Neural progenitor cell (in vitro differentiated cells): ENCODE data around the gene ZFP69B. TPM values are rescaled to one million over a fixed set of nuclear protein-coding genes. Genes with fewer than 3 reads are reported as not detected.

Experiments used
- DNase-seq: peaks from one replicate; pipeline ENCODE4 v3.0.0-alpha.2; 2016; ENCODE audit warnings: low spot score
- H2AFZ ChIP-seq: fragments of 200-600 bp; sonication (generic); replicated peaks from 2 replicates; pipeline ENCODE4 v1.6.1; 2016; ENCODE audit warnings: antibody characterized with exemption
- H3F3A ChIP-seq: fragments of 200-600 bp; sonication (generic); 2 replicates; pipeline ENCODE4 v1.6.1; 2016; ENCODE audit warnings: antibody characterized with exemption, low read depth
- H3K27ac ChIP-seq: fragments of 200-600 bp; sonication (generic); 2 replicates; pipeline ENCODE4 v1.5.1; 2016; ENCODE audit warnings: mild to moderate bottlenecking
- H3K27me3 ChIP-seq: fragments of 200-600 bp; sonication (generic); 2 replicates; pipeline ENCODE4 v1.6.1; 2016; ENCODE audit warnings: mild to moderate bottlenecking, moderate library complexity
- H3K36me3 ChIP-seq: fragments of 200-600 bp; sonication (generic); 2 replicates; pipeline ENCODE4 v1.5.1; 2016
- H3K4me1 ChIP-seq: fragments of 200-600 bp; sonication (generic); 2 replicates; pipeline ENCODE4 v1.6.1; 2016; ENCODE audit warnings: mixed run types
- H3K4me2 ChIP-seq: fragments of 200-600 bp; sonication (generic); 2 replicates; pipeline ENCODE4 v1.6.1; 2016
- H3K4me3 ChIP-seq: fragments of 200-600 bp; sonication (generic); 2 replicates; pipeline ENCODE4 v1.5.1; 2016
- H3K79me2 ChIP-seq: fragments of 200-600 bp; sonication (generic); 2 replicates; pipeline ENCODE4 v1.6.1; 2016; ENCODE audit warnings: low read depth
- H3K9ac ChIP-seq: fragments of 200-600 bp; sonication (generic); 2 replicates; pipeline ENCODE4 v1.6.1; 2016
- H3K9me3 ChIP-seq: fragments of 200-600 bp; sonication (generic); 2 replicates; pipeline ENCODE4 v1.5.1; 2016; ENCODE audit warnings: low read depth
- H4K20me1 ChIP-seq: fragments of 200-600 bp; sonication (generic); 2 replicates; pipeline ENCODE4 v1.6.1; 2016; ENCODE audit warnings: low read depth
- H3K27ac Mint-ChIP-seq: 3 replicates; pipeline ENCODE4 v1.8.0; 2021; ENCODE audit warnings: mixed read lengths
- H3K27me3 Mint-ChIP-seq: 2 replicates; pipeline ENCODE4 v1.8.0; 2022; ENCODE audit warnings: low read depth, mild to moderate bottlenecking, inconsistent platforms, moderate library complexity, mixed read lengths; ENCODE audit not compliant: insufficient read depth
- H3K36me3 Mint-ChIP-seq: 3 replicates; pipeline ENCODE4 v1.8.0; 2021; ENCODE audit warnings: mixed read lengths
- H3K4me1 Mint-ChIP-seq: 3 replicates; pipeline ENCODE4 v1.8.0; 2021; ENCODE audit warnings: mixed read lengths
- H3K4me3 Mint-ChIP-seq: 3 replicates; pipeline ENCODE4 v1.8.0; 2021; ENCODE audit warnings: mild to moderate bottlenecking, moderate library complexity, mixed read lengths
- H3K9me3 Mint-ChIP-seq: 3 replicates; pipeline ENCODE4 v1.8.0; 2020; ENCODE audit warnings: mixed read lengths
- CTCF ChIP-seq: fragments of 200-600 bp; sonication (generic); IDR thresholded peaks from 2 replicates; pipeline ENCODE4 v1.5.1; 2017; ENCODE audit warnings: antibody characterized with exemption, mild to moderate bottlenecking
- EZH2 ChIP-seq: fragments of 200-600 bp; sonication (generic); IDR thresholded peaks from 2 replicates; pipeline ENCODE4 v1.6.1; 2017; ENCODE audit warnings: antibody characterized with exemption, mild to moderate bottlenecking, moderate library complexity
- EZH2phosphoT487 ChIP-seq: fragments of 200-600 bp; sonication (generic); IDR thresholded peaks from 2 replicates; pipeline ENCODE4 v1.6.1; 2017; ENCODE audit warnings: antibody characterized with exemption
- total RNA-seq: library from RNA; depleted of rRNA; stranded (reverse); fragments of >200 nt; gene quantifications from 2 replicates; pipeline ENCODE4 v1.2.3, GENCODE V29; 2015; ENCODE audit warnings: low replicate concordance

ZFP69B gene
- total RNA-seq, 1 donor from 2014 or later, result 17.1 TPM

DNA sequence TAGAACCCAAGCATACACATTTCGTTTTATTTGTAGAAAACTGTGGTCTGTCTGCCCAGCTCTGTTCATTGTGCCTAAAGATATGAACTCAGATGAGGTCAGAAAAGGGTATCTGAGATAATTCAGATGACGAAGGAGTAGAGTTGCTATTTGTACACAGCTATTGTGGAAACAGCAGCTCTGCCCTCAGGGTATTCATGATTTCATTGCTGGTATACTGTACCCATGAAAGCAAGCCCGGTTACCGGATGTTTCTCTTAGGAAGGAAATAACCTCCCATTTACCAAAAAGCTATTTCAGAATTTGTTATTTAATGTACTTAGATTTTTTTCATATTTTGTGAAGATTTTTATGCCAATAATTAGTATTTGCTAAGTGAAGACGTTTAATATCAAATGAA lies 39.0 kb upstream of the ZFP69B start:
- DNase-seq, result no peak
- TF ChIP-seq EZH2phosphoT487 (no peak), EZH2 (no peak), CTCF (no peak)
- Histone ChIP-seq H3K4me3 (no peak overlapping the region), H3K4me2 (no peak overlapping the region), H3F3A (no peaks in the 10 kb centered on the region), H3K79me2 (no peaks in the 10 kb centered on the region), H3K9ac (no peak overlapping the region), H3K36me3 (no peaks in the 10 kb centered on the region), H3K27me3 (no peaks in the 10 kb centered on the region), H2AFZ (no peak overlapping the region), H3K4me1 (peaks cover 3% of the 10 kb centered on the region), H4K20me1 (no peaks in the 10 kb centered on the region), H3K9me3 (no peaks in the 10 kb centered on the region), H3K27ac (no peak overlapping the region)
- Mint-ChIP-seq H3K27me3 (no peaks in the 10 kb centered on the region), H3K4me3 (no peak overlapping the region), H3K27ac (no peak overlapping the region), H3K9me3 (no peaks in the 10 kb centered on the region), H3K36me3 (peaks cover 24% of the 10 kb centered on the region), H3K4me1 (no peaks in the 10 kb centered on the region)

- no peak overlapping the region for H3K27ac ChIP-seq
- H3F3A ChIP-seq, result no peaks in the 10 kb centered on the region
- no peak overlapping the region for H2AFZ ChIP-seq
- TF ChIP-seq CTCF (no peak), EZH2phosphoT487 (no peak), EZH2 (no peak)
- no peak overlapping the region for H3K4me2 ChIP-seq
- no peaks in the 10 kb centered on the region for H3K27me3 Mint-ChIP-seq
- no peaks in the 10 kb centered on the region for H3K9me3 Mint-ChIP-seq
- H3K36me3 ChIP-seq, result no peaks in the 10 kb centered on the region
- H3K9me3 ChIP-seq, result no peaks in the 10 kb centered on the region
- no peak overlapping the region for H3K9ac ChIP-seq
- peaks cover 3% of the 10 kb centered on the region for H3K4me1 ChIP-seq
- H3K27me3 ChIP-seq, result no peaks in the 10 kb centered on the region
- H3K4me3 Mint-ChIP-seq, result no peak overlapping the region
- H4K20me1 ChIP-seq, result no peaks in the 10 kb centered on the region
- no peak overlapping the region for H3K27ac Mint-ChIP-seq
- no peaks in the 10 kb centered on the region for H3K4me1 Mint-ChIP-seq
- no peak overlapping the region for H3K4me3 ChIP-seq
- no peaks in the 10 kb centered on the region for H3K79me2 ChIP-seq
- no peak for DNase-seq
- peaks cover 26% of the 10 kb centered on the region for H3K36me3 Mint-ChIP-seq
Measured at GRCh38 chr1:40411843-40412242, 38.4 kb upstream of the ZFP69B start.

GRCh38 chr1:40413527-40414252 lies 36.6 kb upstream of the ZFP69B start:
- no peak overlapping the region for H3K27ac Mint-ChIP-seq
- Histone ChIP-seq H3K4me3 (no peak overlapping the region), H4K20me1 (no peaks in the 10 kb centered on the region), H3K4me1 (peaks cover 3% of the 10 kb centered on the region), H3K27me3 (no peaks in the 10 kb centered on the region), H3K4me2 (no peak overlapping the region), H3K9me3 (no peaks in the 10 kb centered on the region), H3K36me3 (no peaks in the 10 kb centered on the region), H3K79me2 (no peaks in the 10 kb centered on the region), H3K27ac (no peak overlapping the region), H3F3A (no peaks in the 10 kb centered on the region), H3K9ac (no peak overlapping the region), H2AFZ (no peak overlapping the region)
- no peaks in the 10 kb centered on the region for H3K4me1 Mint-ChIP-seq
- no peak overlapping the region for H3K4me3 Mint-ChIP-seq
- no peaks in the 10 kb centered on the region for H3K9me3 Mint-ChIP-seq
- H3K36me3 Mint-ChIP-seq, result peaks cover 41% of the 10 kb centered on the region
- no peak for DNase-seq
- TF ChIP-seq EZH2 (no peak), EZH2phosphoT487 (no peak), CTCF (no peak)
- H3K27me3 Mint-ChIP-seq, result no peaks in the 10 kb centered on the region
